Measurements from ENCODE around the gene GSS.

Gene GSS

DNA sequence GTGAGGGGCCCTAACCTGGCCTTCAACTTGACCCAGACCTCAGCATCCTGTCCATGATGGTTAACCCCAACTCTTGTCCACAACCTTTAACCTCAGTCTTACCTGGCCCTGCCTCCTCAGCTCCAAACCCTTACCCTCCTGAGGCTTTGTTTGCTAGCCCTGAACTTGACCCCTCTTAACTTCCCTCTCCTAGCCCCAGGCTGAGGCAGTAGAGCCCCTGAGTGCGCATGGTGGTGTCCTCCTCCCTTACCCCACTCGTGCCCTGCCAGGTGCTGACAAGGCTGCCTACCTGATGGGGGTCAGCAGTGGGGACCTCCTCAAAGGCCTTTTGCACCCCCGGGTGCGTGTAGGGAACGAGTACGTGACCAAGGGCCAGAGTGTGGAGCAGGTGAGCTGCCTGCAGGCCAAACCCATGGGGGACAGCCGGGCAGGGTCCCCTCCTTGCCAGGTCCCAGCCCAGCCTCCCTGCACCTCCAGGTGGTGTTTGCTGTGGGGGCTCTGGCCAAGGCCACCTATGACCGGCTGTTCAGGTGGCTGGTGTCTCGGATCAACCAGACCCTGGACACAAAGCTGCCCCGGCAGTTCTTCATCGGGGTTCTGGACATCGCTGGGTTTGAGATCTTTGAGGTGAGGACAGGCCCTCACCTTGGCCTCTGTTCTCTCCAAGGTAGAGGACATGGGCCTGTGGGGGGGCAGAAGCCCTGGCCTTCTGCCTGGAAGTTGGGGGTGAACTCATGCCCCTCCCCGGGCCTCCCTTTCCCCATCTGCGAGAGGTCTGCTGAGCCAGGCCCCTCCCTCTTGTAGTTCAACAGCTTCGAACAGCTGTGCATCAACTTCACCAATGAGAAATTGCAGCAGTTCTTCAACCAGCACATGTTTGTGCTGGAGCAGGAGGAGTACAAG lies 31.9 kb upstream of the GSS start:
- DNase-seq (ENCODE audit: low read depth) = no peak
- H3K4me3 ChIP-seq (ENCODE audit: low read length) = no peak overlapping the region
- TF ChIP-seq, protein P1, sequence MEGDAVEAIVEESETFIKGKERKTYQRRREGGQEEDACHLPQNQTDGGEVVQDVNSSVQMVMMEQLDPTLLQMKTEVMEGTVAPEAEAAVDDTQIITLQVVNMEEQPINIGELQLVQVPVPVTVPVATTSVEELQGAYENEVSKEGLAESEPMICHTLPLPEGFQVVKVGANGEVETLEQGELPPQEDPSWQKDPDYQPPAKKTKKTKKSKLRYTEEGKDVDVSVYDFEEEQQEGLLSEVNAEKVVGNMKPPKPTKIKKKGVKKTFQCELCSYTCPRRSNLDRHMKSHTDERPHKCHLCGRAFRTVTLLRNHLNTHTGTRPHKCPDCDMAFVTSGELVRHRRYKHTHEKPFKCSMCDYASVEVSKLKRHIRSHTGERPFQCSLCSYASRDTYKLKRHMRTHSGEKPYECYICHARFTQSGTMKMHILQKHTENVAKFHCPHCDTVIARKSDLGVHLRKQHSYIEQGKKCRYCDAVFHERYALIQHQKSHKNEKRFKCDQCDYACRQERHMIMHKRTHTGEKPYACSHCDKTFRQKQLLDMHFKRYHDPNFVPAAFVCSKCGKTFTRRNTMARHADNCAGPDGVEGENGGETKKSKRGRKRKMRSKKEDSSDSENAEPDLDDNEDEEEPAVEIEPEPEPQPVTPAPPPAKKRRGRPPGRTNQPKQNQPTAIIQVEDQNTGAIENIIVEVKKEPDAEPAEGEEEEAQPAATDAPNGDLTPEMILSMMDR (IDR thresholded peaks at IDR 0.05; ENCODE audit: insufficient read depth, low read depth, low read length, missing control alignments) = no peak

DNA sequence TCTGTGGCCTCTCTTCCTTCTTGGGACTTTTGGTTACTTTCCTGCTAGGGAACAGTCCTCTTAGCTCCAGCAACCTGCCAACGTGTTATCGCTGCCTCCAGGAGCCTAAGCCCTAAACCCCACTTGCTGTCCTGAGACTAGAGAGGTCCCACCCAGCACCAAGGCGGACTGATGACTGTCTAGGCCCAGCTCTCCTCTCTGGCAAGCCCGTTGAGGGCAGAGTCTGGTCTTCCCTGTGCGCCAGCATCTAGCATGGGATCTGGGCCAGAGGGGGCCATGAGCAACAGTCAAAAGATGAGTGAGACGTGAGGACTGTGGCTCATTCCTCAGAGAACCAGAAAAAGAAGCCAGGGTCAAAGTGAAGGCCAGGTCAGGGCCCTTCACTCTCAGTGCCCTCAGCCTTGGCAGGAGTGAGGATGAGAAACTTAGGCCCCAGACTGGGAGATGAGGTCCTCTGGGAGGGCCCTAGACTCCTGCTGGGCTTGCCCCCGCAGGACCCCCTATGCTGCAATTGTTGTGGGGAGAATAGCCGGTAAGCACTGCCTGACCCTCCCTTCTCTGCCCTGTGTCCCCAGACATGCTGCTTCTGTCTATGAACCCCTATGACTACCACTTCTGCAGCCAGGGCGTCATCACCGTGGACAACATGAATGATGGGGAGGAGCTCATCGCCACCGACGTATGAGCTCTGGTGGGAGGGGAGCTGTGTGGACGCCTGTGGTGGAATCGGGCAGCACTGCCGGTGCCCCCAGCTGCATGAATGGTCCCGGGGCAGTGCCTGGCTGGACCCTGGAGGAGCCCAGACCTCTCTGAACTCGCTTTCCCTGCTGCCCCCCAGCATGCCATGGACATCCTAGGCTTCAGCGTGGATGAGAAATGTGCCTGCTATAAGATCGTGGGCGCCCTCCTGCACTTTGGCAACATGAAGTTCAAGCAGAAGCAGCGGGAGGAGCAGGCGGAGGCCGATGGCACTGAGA lies 31.0 kb upstream of the GSS start:
- no peak for DNase-seq (ENCODE audit: low read depth)
- TF ChIP-seq, protein P1 (IDR thresholded peaks at IDR 0.05; ENCODE audit: insufficient read depth, low read depth, low read length, missing control alignments) = no peak
- H3K4me3 ChIP-seq (ENCODE audit: low read length) = no peak overlapping the region

DNA sequence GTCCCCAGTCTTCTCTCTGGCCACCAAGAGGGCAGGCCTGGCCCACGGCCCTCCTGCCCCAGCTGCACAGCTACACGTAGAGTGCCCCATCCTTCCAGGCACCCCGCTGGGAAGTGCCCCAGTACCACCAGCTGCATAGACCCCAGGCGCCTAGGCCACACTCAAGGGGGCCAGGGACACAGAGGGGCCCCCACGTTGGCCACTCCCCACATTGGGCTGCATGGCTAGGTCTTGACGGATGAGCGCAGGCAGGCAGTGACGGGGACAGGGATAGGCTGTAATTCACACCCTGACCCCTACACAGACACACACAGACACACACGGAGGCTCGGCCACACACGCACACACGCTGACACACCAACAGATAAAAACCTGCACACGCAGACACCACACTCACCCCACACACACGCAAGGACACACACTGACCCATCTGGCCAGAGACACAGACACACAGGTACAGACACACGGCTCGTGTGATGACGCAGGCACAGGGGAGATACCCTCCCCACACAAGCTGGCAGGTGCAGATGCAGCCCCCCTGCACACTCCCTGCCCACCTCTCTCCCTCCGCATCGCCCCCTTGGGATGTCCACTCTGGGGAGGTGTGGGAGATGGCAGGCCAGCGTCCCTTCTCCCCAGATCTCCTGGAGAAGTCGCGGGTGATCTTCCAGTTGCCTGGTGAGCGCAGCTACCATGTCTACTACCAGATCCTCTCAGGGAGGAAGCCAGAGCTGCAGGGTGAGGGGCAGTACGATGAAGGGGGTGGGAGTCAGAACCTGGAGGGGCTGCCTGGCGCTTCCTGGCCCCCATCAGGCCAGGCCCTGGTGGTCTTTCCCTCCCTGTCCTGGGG lies 30.1 kb upstream of the GSS start:
- H3K4me3 ChIP-seq (ENCODE audit: low read length) = no peak overlapping the region
- no peak for DNase-seq (ENCODE audit: low read depth)
- TF ChIP-seq, protein P1 (IDR thresholded peaks at IDR 0.05; ENCODE audit: insufficient read depth, low read depth, low read length, missing control alignments) = no peak

DNA sequence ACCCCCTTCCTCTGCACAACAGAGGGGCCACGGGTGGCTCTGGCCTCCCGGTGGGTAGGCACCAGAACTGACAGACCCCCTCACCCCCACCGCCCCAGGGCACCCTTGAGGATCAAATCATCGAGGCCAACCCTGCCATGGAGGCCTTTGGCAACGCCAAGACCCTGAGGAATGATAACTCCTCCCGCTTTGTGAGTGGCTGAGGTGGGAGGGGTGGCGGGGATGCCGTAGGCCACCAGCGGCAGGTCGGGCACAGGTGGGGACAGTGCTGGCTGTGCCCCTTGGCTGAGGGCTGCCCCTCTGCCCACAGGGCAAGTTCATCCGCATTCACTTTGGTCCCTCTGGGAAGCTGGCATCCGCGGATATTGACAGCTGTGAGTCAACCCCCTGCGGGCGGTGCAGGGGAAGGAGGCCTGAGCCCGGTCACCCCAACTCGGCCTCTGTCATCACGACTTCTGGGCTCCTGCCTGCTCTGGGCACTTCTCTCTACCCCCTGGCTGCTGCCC lies 29.2 kb upstream of the GSS start:
- TF ChIP-seq, protein P1 (IDR thresholded peaks at IDR 0.05; ENCODE audit: insufficient read depth, low read depth, low read length, missing control alignments) = no peak
- no peak overlapping the region for H3K4me3 ChIP-seq (ENCODE audit: low read length)
- no peak for DNase-seq (ENCODE audit: low read depth)

DNA sequence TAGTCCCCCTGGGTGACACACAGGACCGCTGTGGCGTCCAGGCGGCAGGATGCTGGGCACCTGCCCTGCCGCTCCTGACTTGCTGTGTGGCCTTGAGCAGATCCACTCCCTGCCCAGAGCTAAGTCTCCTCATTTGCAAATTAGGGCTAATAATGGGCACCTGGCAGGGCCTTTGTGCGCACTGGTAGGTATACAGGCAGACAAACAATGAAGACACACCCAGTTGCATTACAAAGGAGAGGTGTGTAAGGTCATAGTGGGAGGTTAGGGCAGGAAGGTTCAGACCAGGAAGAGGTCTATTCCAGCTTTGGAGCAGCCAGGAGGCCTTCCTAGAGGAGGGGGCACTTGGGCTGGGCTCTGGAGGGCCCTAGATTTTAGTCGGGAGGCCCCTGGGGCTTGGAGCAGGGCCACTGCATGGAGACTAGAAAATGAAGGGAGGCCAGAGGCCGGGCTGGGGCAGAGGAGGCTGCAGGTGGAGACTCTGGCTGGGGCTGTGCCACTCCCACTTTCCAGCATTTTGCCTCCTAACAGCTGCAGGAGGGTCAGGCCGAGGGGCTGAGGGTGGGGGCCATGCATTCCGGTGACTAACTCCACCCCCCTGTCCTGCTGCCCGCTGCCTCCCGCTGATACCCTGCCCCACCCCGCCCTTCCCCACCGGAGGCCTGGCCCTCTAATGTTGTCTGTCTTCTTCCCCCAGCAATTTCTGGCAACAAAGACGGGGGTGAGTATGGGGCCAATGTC lies 28.6 kb upstream of the GSS start:
- no peak overlapping the region for H3K4me3 ChIP-seq (ENCODE audit: low read length)
- no peak for DNase-seq (ENCODE audit: low read depth)
- TF ChIP-seq, protein P1 (IDR thresholded peaks at IDR 0.05; ENCODE audit: insufficient read depth, low read depth, low read length, missing control alignments) = no peak

Measured in epithelial cell of esophagus (primary cell).